Parathyroid adenoma (tissue), 2 donors: ENCODE measurements around the gene GNL3L.
"Not testable (repeated sequence)": the region's sequence is repeated elsewhere in the genome, so short reads cannot be mapped to it uniquely, and the experiment has no call there.

ENCODE experiments used
- H2AFZ ChIP-seq: fragments of 300-600 bp; sonication (generic); one replicate; pipeline ENCODE4 v1.7.0; 2017; ENCODE audit warnings: antibody characterized with exemption, mild to moderate bottlenecking
- H3K27ac ChIP-seq: fragments of 300-600 bp; sonication (generic); one replicate; pipeline ENCODE4 v1.7.0; 2017
- H3K27me3 ChIP-seq: fragments of 300-600 bp; sonication (generic); one replicate; pipeline ENCODE4 v1.7.0; 2017; ENCODE audit warnings: low read length; ENCODE audit not compliant: control insufficient read depth, insufficient read depth
- H3K36me3 ChIP-seq: fragments of 300-600 bp; sonication (generic); one replicate; pipeline ENCODE4 v1.7.0; 2017; ENCODE audit warnings: low read length; ENCODE audit not compliant: control insufficient read depth, insufficient read depth
- H3K4me1 ChIP-seq: fragments of 300-600 bp; sonication (generic); one replicate; pipeline ENCODE4 v1.7.0; 2017; ENCODE audit warnings: control low read depth
- H3K4me2 ChIP-seq: fragments of 300-600 bp; sonication (generic); one replicate; pipeline ENCODE4 v1.7.0; 2017; ENCODE audit warnings: low read length
- H3K4me3 ChIP-seq: fragments of 300-600 bp; sonication (generic); one replicate; pipeline ENCODE4 v1.7.0; 2017; ENCODE audit warnings: low read depth, low read length
- H3K79me2 ChIP-seq: fragments of 300-600 bp; sonication (generic); one replicate; pipeline ENCODE4 v1.7.0; 2017; ENCODE audit warnings: control low read depth
- H3K9ac ChIP-seq: fragments of 300-600 bp; sonication (generic); one replicate; pipeline ENCODE4 v1.7.0; 2017; ENCODE audit warnings: mild to moderate bottlenecking
- H3K9me3 ChIP-seq: fragments of 300-600 bp; sonication (generic); one replicate; pipeline ENCODE4 v1.7.0; 2017; ENCODE audit warnings: low read length; ENCODE audit not compliant: control insufficient read depth
- CTCF ChIP-seq: fragments of 300-600 bp; sonication (generic); IDR thresholded peaks from one replicate; pipeline ENCODE4 v1.7.0; 2017; ENCODE audit warnings: antibody characterized with exemption, mild to moderate bottlenecking
- donor health status: primary hyperparathyroidism.

GNL3L gene

GRCh38 chrX:54529552-54530356 lies at the start of gene GNL3L:
Gene GNL3L (plus strand): TSS chrX:54530219. CDS start chrX:54532567, 2,348 bp downstream.
- Histone ChIP-seq H3K4me2 (peak within 1 kb of the TSS; percentile 78), H3K9ac (no peak within 1 kb of the TSS), H3K27ac (peak within 1 kb of the TSS; percentile 93), H3K36me3 (no peaks in the 10 kb centered on the region), H2AFZ (peak within 1 kb of the TSS; percentile 86), H3K9me3 (no peaks in the 10 kb centered on the region), H3K4me1 (no peaks in the 10 kb centered on the region), H3K27me3 (no peaks in the 10 kb centered on the region), H3K4me3 (peak within 1 kb of the TSS; percentile 82), H3K79me2 (no peaks in the 10 kb centered on the region)
- no peak for TF ChIP-seq CTCF

GRCh38 chrX:54482839-54483593 lies 47.0 kb upstream of the GNL3L start:
- Histone ChIP-seq H3K4me3 (no peak overlapping the region), H2AFZ (peak overlapping the region; percentile 61), H3K9me3 (no peaks in the 10 kb centered on the region), H3K4me2 (no peak overlapping the region), H3K36me3 (no peaks in the 10 kb centered on the region), H3K9ac (no peak overlapping the region), H3K27me3 (no peaks in the 10 kb centered on the region), H3K27ac (peak overlapping the region; percentile 60), H3K79me2 (peaks cover 3% of the 10 kb centered on the region), H3K4me1 (peaks cover 11% of the 10 kb centered on the region)
- TF ChIP-seq CTCF = no peak

GRCh38 chrX:54483946-54484345 lies 46.1 kb upstream of the GNL3L start:
- no peak overlapping the region for H3K27ac ChIP-seq
- H2AFZ ChIP-seq = peak overlapping the region; percentile 61
- peaks cover 11% of the 10 kb centered on the region for H3K4me1 ChIP-seq
- H3K9me3 ChIP-seq = no peaks in the 10 kb centered on the region
- TF ChIP-seq CTCF = no peak
- no peak overlapping the region for H3K4me2 ChIP-seq
- no peaks in the 10 kb centered on the region for H3K36me3 ChIP-seq
- no peak overlapping the region for H3K4me3 ChIP-seq
- H3K79me2 ChIP-seq = peaks cover under 1% of the 10 kb centered on the region
- H3K27me3 ChIP-seq = no peaks in the 10 kb centered on the region
- no peak overlapping the region for H3K9ac ChIP-seq

- H2AFZ ChIP-seq = no peak overlapping the region
- peaks cover 3% of the 10 kb centered on the region for H3K79me2 ChIP-seq
- H3K4me2 ChIP-seq = no peak overlapping the region
- no peaks in the 10 kb centered on the region for H3K27me3 ChIP-seq
- peaks cover 6% of the 10 kb centered on the region for H3K4me1 ChIP-seq
- H3K36me3 ChIP-seq = no peaks in the 10 kb centered on the region
- H3K4me3 ChIP-seq = no peak overlapping the region
- no peak for TF ChIP-seq CTCF
- no peak overlapping the region for H3K27ac ChIP-seq
- no peaks in the 10 kb centered on the region for H3K9me3 ChIP-seq
- H3K9ac ChIP-seq = no peak overlapping the region
These were observed 45.4 kb upstream of the GNL3L start for GRCh38 chrX:54484666-54485065.

GRCh38 chrX:54489819-54490218 lies 40.2 kb upstream of the GNL3L start:
- not testable (repeated sequence) for H3K36me3 ChIP-seq, H3K27me3 ChIP-seq, H3K4me1 ChIP-seq, H3K27ac ChIP-seq, H2AFZ ChIP-seq, H3K4me3 ChIP-seq, H3K9me3 ChIP-seq, H3K9ac ChIP-seq, H3K4me2 ChIP-seq
- H3K79me2 ChIP-seq = peaks cover 17% of the 10 kb centered on the region
